ENCODE measurements around the gene KYNU.
"Not testable (repeated sequence)": the region's sequence is repeated elsewhere in the genome, so short reads cannot be mapped to it uniquely, and the experiment has no call there.

Gene KYNU

DNA sequence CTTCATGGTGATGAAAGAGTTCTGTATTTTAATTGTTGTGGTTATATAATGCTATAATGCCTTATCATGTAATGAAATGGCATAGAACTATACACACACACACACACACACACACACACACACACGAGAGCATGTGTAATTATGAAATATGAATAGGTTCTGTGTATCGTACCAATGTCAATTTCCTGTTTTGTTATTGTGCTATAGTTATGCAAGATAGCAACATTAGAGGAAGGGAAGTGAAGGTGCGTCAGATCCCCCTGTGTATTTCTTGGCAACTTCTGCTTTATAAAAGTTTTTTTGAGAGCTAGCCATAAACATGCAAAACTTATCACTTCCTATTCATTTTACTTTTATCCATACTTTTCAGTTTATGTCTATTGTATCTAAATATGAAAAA lies 191.0 kb downstream of the KYNU start:
- H3K9me3 ChIP-seq (ENCODE audit: control insufficient read depth, low read length), result no peaks in the 10 kb centered on the region
- no peak overlapping the region for H3K4me3 ChIP-seq (ENCODE audit: insufficient read depth, low read depth, low read length, poor library complexity, severe bottlenecking)
- DNase-seq, result no peak
- no peaks in the 10 kb centered on the region for H3K36me3 ChIP-seq (ENCODE audit: control insufficient read depth, insufficient read depth, low read length)
- no peak overlapping the region for H3K27ac ChIP-seq (ENCODE audit: insufficient read depth, low read length, poor library complexity, severe bottlenecking)
- H3K27me3 ChIP-seq (replicated peaks; ENCODE audit: control insufficient read depth, insufficient read depth, low read length, poor library complexity, severe bottlenecking), result no peaks in the 10 kb centered on the region
- no peaks in the 10 kb centered on the region for H3K4me1 ChIP-seq (ENCODE audit: control insufficient read depth, insufficient read depth, low read length, poor library complexity, severe bottlenecking)

DNA sequence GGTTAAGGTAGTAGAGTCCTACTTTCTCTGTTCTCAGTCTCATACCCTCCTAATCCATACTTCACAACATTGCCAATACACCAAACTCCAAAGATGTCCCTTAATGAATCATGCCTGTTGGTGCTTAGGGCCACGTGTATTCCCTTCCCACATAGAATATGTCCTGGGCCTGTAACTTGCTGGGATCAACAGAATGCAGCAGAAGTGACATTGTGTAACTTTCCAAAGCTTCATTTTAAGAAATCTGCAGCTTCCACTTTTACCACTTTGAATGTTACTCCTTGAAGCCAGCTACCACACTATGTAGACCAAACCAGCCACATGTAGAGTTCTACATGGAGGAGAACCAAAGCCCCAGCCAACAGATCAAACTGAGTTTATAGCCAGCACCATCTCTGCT lies 193.2 kb downstream of the KYNU start:
- Histone ChIP-seq H3K9me3 (ENCODE audit: control insufficient read depth, low read length) (no peaks in the 10 kb centered on the region), H3K27me3 (replicated peaks; ENCODE audit: control insufficient read depth, insufficient read depth, low read length, poor library complexity, severe bottlenecking) (no peaks in the 10 kb centered on the region), H3K36me3 (ENCODE audit: control insufficient read depth, insufficient read depth, low read length) (no peaks in the 10 kb centered on the region), H3K4me1 (ENCODE audit: control insufficient read depth, insufficient read depth, low read length, poor library complexity, severe bottlenecking) (no peaks in the 10 kb centered on the region), H3K4me3 (ENCODE audit: insufficient read depth, low read depth, low read length, poor library complexity, severe bottlenecking) (no peak overlapping the region), H3K27ac (ENCODE audit: insufficient read depth, low read length, poor library complexity, severe bottlenecking) (no peak overlapping the region)
- no peak for DNase-seq

DNA sequence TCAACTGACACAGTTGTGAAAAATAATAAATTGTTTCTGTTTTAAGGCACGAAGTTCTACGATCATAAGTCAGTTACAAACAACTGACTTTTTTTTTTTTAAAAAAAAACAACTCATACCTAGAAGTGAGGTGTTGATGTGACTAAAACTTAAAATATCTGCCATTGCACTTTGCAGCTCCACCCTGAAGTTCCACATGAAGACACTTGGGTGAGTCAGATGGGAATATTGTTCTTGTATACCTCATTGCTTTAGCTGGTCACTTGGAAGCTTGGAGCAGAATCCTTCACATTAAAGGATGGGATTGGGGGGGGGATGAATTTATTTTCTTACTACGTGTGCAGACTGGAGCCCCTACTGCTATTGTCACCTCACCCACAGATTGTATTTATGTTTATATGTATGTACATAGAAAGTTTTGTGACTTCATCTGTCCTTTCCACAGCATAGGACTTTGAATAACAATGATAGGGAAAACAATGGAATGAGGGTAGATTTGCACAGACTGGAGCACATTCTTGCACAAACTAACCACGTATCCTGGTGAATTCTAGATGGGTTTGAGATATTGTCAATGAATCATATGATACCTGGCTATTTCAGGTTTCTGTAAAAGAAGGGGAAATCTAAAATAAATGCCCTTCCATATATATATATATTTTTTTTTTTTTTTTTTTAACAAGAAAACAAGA lies 193.9 kb downstream of the KYNU start:
- Histone ChIP-seq H3K27me3 (replicated peaks; ENCODE audit: control insufficient read depth, insufficient read depth, low read length, poor library complexity, severe bottlenecking) (no peaks in the 10 kb centered on the region), H3K9me3 (ENCODE audit: control insufficient read depth, low read length) (no peaks in the 10 kb centered on the region), H3K27ac (ENCODE audit: insufficient read depth, low read length, poor library complexity, severe bottlenecking) (no peak overlapping the region), H3K4me1 (ENCODE audit: control insufficient read depth, insufficient read depth, low read length, poor library complexity, severe bottlenecking) (no peaks in the 10 kb centered on the region), H3K4me3 (ENCODE audit: insufficient read depth, low read depth, low read length, poor library complexity, severe bottlenecking) (no peak overlapping the region), H3K36me3 (ENCODE audit: control insufficient read depth, insufficient read depth, low read length) (no peaks in the 10 kb centered on the region)
- DNase-seq, result no peak

DNA sequence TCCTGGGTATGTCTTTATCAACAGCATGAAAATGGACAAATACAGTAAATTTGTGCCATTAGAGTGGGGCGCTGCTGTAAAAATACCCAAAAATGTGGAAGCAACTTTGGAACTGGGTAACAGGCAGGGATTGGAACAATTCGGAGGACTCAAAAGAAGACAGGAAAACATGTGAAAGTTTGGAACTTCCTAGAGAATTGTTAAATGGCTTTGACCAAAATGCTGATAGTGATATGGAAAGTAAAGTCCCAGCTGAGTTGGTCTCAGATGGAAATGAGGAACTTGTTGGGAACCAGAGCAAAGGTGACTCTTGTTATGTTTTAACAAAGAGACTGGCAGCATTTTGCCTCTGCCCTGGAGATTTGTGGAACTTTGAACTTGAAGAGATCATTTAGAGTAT lies 197.4 kb downstream of the KYNU start:
- not testable (repeated sequence) for H3K36me3 ChIP-seq (ENCODE audit: control insufficient read depth, insufficient read depth, low read length); H3K27ac ChIP-seq (ENCODE audit: insufficient read depth, low read length, poor library complexity, severe bottlenecking); H3K4me1 ChIP-seq (ENCODE audit: control insufficient read depth, insufficient read depth, low read length, poor library complexity, severe bottlenecking); H3K9me3 ChIP-seq (ENCODE audit: control insufficient read depth, low read length); H3K27me3 ChIP-seq (replicated peaks; ENCODE audit: control insufficient read depth, insufficient read depth, low read length, poor library complexity, severe bottlenecking); H3K4me3 ChIP-seq (ENCODE audit: insufficient read depth, low read depth, low read length, poor library complexity, severe bottlenecking); DNase-seq

DNA sequence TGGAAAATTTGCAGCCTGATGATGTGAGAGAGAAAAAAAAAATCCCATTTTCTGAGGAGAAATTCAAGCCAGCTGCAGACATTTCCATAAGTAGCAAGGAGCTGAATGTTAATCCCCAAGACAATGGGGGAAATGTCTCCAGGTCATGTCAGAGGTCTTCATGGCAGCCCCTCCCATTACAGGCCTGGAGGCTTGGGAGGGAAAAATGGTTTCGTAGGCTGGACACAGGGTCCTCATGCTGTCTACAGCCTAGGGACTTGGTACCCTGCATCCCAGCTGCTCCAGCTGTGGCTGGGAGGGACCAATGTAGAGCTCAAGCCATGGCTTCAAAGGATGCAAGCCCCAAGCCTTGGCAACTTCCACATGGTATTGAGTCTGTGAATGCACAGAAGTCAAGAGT lies 198.2 kb downstream of the KYNU start:
- Histone ChIP-seq H3K36me3 (ENCODE audit: control insufficient read depth, insufficient read depth, low read length) (no peaks in the 10 kb centered on the region), H3K4me1 (ENCODE audit: control insufficient read depth, insufficient read depth, low read length, poor library complexity, severe bottlenecking) (no peaks in the 10 kb centered on the region), H3K4me3 (ENCODE audit: insufficient read depth, low read depth, low read length, poor library complexity, severe bottlenecking) (no peak overlapping the region), H3K9me3 (ENCODE audit: control insufficient read depth, low read length) (no peaks in the 10 kb centered on the region), H3K27ac (ENCODE audit: insufficient read depth, low read length, poor library complexity, severe bottlenecking) (no peak overlapping the region), H3K27me3 (replicated peaks; ENCODE audit: control insufficient read depth, insufficient read depth, low read length, poor library complexity, severe bottlenecking) (no peaks in the 10 kb centered on the region)
- no peak for DNase-seq

DNA sequence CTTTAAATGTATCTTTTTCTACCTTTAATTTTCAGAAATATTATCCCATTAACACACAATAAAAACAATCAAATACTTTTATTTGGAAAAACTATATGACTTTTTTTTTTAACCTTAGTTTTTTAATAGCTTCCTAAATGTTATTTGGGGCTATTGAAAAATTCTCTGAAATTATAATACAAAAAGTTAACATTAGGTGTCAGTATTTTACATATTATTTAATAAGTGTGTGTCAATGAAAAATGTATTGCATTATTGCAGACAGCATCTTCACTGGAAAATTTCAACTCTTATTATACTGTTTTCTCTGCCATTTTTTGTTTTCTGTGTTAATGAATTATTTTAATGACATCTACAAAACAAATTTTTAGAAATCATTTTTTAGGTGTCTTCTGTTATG lies 200.6 kb downstream of the KYNU start:
- H3K9me3 ChIP-seq (ENCODE audit: control insufficient read depth, low read length), result no peaks in the 10 kb centered on the region
- no peaks in the 10 kb centered on the region for H3K36me3 ChIP-seq (ENCODE audit: control insufficient read depth, insufficient read depth, low read length)
- no peak overlapping the region for H3K27ac ChIP-seq (ENCODE audit: insufficient read depth, low read length, poor library complexity, severe bottlenecking)
- no peaks in the 10 kb centered on the region for H3K4me1 ChIP-seq (ENCODE audit: control insufficient read depth, insufficient read depth, low read length, poor library complexity, severe bottlenecking)
- DNase-seq, result no peak
- H3K27me3 ChIP-seq (replicated peaks; ENCODE audit: control insufficient read depth, insufficient read depth, low read length, poor library complexity, severe bottlenecking), result no peaks in the 10 kb centered on the region
- H3K4me3 ChIP-seq (ENCODE audit: insufficient read depth, low read depth, low read length, poor library complexity, severe bottlenecking), result no peak overlapping the region

DNA sequence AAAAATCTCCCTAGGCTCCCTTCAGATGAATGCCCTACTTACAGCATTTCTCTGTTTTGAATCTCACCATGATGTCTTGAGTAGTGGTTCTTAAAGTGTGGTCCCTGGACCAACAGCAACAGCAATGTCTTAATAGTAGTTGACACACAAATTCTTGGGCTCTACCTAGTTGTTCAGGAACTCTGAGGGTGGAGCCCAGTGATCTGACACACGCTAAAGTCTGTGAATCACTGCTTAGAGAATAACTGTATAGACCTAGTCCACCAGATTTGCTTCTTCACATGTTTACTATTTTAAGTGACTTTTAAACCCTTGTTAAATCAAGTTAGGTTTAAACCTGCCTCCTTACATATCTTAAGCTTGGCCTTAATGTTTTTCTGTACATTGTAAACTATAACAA lies 204.2 kb downstream of the KYNU start:
- no peaks in the 10 kb centered on the region for H3K9me3 ChIP-seq (ENCODE audit: control insufficient read depth, low read length)
- H3K27ac ChIP-seq (ENCODE audit: insufficient read depth, low read length, poor library complexity, severe bottlenecking), result no peak overlapping the region
- no peaks in the 10 kb centered on the region for H3K4me1 ChIP-seq (ENCODE audit: control insufficient read depth, insufficient read depth, low read length, poor library complexity, severe bottlenecking)
- H3K4me3 ChIP-seq (ENCODE audit: insufficient read depth, low read depth, low read length, poor library complexity, severe bottlenecking), result no peak overlapping the region
- no peak for DNase-seq
- no peaks in the 10 kb centered on the region for H3K36me3 ChIP-seq (ENCODE audit: control insufficient read depth, insufficient read depth, low read length)
- no peaks in the 10 kb centered on the region for H3K27me3 ChIP-seq (replicated peaks; ENCODE audit: control insufficient read depth, insufficient read depth, low read length, poor library complexity, severe bottlenecking)

DNA sequence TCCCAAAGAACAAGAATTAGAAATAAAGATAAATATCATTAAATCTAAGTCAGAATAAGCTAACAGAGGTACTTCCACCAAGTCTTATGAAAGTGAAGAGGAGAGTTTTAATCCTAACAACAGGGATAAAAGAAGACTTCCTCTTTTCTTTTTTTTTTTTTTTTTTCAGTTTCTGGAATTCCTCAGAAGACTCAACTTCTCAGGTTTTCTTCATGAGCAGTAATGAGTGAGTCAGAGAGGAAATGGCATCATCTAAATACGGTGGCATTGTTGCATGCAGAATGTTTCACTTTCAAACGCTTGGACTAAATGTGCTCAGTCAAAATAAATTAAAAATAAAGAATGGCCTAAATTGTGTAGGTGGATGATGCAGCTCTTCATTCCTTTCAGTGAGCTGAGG lies 206.2 kb downstream of the KYNU start:
- H3K4me1 ChIP-seq (ENCODE audit: control insufficient read depth, insufficient read depth, low read length, poor library complexity, severe bottlenecking), result no peaks in the 10 kb centered on the region
- H3K36me3 ChIP-seq (ENCODE audit: control insufficient read depth, insufficient read depth, low read length), result no peaks in the 10 kb centered on the region
- no peak overlapping the region for H3K4me3 ChIP-seq (ENCODE audit: insufficient read depth, low read depth, low read length, poor library complexity, severe bottlenecking)
- H3K27me3 ChIP-seq (replicated peaks; ENCODE audit: control insufficient read depth, insufficient read depth, low read length, poor library complexity, severe bottlenecking), result no peaks in the 10 kb centered on the region
- DNase-seq, result no peak
- H3K27ac ChIP-seq (ENCODE audit: insufficient read depth, low read length, poor library complexity, severe bottlenecking), result no peak overlapping the region
- H3K9me3 ChIP-seq (ENCODE audit: control insufficient read depth, low read length), result no peaks in the 10 kb centered on the region

DNA sequence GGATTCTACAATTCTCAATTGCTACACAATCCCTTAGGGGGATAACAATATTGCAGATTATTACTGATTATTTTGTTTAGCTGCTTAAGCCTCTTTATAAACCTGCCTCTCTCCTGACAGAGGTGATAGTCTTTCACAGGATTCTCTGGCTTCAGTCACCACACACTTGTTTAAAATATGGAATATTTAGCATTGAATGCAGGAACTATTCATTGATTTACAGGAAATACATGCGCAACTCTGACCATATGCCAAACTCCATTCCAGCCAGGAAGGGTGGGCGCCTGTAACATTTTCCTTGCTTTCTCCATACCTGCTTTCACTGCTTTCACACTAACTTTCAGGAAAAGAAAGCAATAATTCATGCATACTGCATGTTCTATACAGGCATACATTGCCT lies 207.0 kb downstream of the KYNU start:
- no peak for DNase-seq
- Histone ChIP-seq H3K4me1 (ENCODE audit: control insufficient read depth, insufficient read depth, low read length, poor library complexity, severe bottlenecking) (no peaks in the 10 kb centered on the region), H3K9me3 (ENCODE audit: control insufficient read depth, low read length) (no peaks in the 10 kb centered on the region), H3K27me3 (replicated peaks; ENCODE audit: control insufficient read depth, insufficient read depth, low read length, poor library complexity, severe bottlenecking) (no peaks in the 10 kb centered on the region), H3K4me3 (ENCODE audit: insufficient read depth, low read depth, low read length, poor library complexity, severe bottlenecking) (no peak overlapping the region), H3K36me3 (ENCODE audit: control insufficient read depth, insufficient read depth, low read length) (no peaks in the 10 kb centered on the region), H3K27ac (ENCODE audit: insufficient read depth, low read length, poor library complexity, severe bottlenecking) (no peak overlapping the region)

DNA sequence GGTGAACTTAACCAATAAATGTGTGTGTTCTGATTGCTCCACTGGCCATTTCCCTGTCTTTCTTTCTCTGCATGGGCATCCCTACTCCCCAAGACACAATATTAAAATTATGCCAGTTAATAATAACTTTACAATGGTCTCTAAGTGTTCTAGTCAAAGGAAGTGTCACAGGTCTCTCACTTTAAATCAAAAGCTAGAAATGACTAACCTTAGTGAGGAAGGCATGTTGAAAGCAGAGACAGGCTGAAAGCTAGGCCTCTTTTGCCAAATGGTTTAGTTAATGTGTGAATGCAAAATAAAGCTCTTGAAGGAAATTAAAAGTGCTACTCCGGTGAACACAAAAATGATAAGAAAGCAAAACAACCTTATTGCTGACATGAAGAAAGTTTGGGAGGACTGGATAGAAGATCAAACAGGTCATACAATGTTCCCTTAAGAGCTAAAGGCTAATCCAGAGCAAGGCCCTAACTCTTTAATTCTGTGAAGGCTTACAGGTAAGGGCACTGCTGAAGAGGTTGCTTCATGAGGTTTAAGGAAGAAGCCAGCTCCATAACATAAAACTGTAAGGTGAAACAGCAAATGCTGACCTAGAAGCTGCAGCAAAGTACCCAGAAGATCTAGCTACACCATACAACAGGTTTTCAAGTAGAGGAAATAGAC lies 207.8 kb downstream of the KYNU start:
- no peaks in the 10 kb centered on the region for H3K4me1 ChIP-seq (ENCODE audit: control insufficient read depth, insufficient read depth, low read length, poor library complexity, severe bottlenecking)
- no peak overlapping the region for H3K27ac ChIP-seq (ENCODE audit: insufficient read depth, low read length, poor library complexity, severe bottlenecking)
- H3K9me3 ChIP-seq (ENCODE audit: control insufficient read depth, low read length), result no peaks in the 10 kb centered on the region
- no peak for DNase-seq
- H3K27me3 ChIP-seq (replicated peaks; ENCODE audit: control insufficient read depth, insufficient read depth, low read length, poor library complexity, severe bottlenecking), result no peaks in the 10 kb centered on the region
- no peak overlapping the region for H3K4me3 ChIP-seq (ENCODE audit: insufficient read depth, low read depth, low read length, poor library complexity, severe bottlenecking)
- no peaks in the 10 kb centered on the region for H3K36me3 ChIP-seq (ENCODE audit: control insufficient read depth, insufficient read depth, low read length)

Measured in effector memory CD4-positive, alpha-beta T cell (primary cell).